GM19023 (cell line): Measurements from ENCODE around the gene ARHGEF11.

Experiments used
- ATAC-seq: cut with Tn5 transposase; IDR thresholded peaks from one replicate; pipeline ENCODE4 v1.9.1; 2021; ENCODE audit warnings: mild to moderate bottlenecking, moderate library complexity; ENCODE audit not compliant: unreplicated experiment

Gene ARHGEF11

DNA sequence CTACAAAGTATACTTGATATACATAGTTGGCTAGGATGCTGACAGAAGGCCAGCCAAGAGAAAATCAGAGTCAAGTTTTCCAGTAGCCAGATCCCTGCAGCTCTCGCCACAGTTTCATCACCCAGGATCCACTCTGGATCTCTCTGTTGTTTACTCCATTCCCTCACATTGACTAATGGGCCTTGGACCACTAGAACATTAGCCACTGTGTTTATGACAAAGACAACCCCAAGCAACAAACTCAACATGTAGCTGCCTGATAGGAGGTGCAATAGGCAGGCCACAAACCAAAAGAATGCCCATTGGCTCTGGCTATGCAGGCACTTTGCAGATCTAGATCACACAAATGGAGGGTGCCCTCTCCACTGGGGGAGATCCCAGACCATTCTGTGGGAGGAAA, 44.2 kb downstream of the ARHGEF11 start:
- no peak for ATAC-seq

DNA sequence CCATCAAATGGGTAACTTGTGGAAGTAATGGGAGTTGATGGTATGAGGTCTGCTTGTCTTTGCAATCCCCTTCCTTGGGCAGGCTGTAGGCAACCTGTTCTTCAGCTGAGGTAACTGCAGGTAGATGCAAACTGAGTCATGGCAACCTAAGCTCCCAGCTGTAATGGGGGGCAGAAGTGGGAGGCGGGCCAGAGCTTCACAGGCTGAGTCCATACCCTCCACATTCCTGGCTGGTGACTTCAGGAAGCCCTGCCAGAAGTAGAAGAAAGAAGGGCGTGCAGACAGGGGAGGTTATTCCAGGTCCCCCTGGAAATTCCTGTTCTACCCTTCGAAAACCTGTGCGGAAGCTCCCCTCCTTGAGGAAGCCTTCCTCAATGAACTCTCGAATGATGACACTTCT, 44.9 kb downstream of the ARHGEF11 start:
- no peak for ATAC-seq

DNA sequence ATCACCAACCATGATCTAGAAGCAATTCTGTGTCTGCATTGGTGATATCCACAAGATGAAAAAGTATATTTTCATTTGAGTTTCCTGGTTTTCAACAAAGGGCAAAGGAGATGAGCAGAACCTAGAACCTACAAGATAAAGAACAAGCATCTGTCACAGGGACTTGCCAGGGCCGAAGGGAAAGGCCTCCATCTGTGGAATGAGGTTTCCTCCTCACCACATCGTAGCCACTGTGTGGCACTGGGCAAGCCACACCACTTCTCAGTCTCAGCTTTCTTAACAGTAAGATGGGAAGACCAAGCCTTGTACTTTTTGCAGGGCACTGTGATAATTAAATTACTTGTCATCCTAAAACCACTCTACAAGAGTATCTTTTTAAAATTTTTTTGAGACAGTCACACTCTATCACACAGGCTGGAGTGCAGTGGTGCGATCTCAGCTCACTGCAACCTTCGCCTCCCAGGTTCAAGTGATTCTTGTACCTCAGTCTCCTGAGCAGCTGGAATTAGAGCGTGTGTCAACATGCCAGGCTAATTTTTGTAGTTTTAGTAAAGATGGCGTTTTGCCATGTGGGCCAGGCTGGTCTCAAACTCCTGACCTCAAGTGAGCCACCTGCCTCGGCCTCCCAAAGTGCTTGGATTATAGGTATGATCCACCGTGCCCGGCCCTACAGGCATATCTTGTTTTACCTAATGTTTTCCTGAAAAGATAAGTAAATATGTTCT, 45.8 kb downstream of the ARHGEF11 start:
- ATAC-seq = no peak

DNA sequence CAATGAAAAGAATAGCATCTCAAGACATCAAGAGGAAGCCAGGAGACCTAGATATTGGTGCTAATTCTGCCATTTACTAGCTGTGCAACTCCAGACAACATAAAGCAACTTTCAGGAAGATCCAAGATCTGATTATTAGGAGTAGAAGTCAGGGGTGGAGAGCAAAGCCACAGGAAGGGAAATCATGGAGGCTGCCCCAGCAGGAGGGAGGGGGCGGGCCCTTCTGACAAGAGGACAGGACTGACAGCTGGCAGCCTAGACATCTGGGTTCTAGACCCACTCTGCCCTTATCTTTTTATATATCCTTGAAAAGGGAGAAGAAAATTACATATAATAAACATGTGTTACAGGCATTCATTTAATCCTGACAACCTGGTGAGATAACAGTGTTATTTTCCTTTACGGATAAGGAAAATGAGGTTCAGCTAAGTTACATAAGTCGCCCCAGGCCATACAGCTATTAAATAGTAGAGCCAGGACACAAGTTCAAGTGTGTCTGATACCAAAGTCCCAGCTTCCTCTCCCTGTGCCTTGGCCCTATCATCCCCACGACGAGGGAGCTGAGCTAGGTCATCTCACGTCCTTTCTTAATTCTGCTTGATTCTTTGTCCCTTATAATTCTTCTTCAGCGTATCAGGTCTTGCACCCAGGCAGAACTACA, 46.6 kb downstream of the ARHGEF11 start:
- ATAC-seq = no peak

DNA sequence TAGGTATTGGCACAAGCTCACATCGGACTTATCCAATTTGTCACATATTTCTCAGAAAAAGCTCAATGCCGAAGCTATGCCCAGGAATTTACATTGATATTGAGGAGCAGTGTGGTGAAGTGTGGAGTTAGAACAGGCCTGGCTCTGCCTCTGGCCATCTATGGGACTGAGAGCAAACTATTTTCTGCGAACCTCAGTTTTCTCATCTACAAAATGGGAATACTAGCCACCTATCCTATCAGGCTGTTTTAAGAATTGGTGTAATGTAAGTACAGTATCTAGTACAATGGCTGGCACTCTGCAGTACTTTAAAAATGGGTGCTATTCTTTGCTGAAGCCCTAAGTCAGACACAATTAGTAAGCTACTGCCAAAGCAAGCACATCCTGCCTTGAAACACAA, 47.2 kb downstream of the ARHGEF11 start:
- ATAC-seq = no peak

DNA sequence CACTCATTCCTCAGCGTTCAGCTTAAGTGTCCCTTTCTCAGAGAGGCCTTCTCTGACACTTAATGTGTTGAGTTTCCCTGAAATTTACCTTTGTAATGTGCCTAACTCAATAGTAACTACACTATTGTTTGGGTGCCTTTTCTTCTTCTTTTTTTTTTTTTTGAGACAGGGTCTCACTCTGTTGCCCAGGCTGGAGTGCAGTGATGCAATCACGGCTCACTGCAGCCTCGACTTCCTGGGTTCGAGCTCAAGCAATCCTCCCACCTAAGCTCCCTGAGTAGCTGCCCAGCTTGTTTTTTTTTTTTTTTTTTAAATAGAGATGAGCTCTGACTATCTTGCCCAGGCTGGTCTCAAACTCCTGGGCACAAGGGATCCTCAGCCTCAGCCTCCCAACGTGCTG, 50.1 kb downstream of the ARHGEF11 start:
- ATAC-seq = no peak

DNA sequence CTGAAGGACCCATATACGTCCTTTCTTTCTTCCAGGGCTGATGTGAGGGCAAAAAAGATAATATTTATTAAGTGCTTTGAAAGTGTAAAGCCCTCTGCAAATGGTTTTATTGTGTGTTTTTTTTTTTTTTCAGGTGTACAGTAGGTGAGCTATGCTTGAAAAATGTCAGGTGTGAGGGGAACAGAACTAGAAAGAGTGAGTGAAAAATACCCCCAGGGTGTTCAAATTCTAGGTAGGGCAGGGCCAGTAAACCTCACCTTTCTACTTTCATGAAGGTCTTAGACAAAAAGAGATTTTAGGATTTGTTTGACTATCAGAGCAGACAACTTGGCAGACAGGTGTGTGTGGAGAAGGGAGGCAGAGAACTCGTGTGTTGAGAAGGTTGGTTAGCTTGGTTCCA, 51.3 kb downstream of the ARHGEF11 start:
- ATAC-seq = no peak

DNA sequence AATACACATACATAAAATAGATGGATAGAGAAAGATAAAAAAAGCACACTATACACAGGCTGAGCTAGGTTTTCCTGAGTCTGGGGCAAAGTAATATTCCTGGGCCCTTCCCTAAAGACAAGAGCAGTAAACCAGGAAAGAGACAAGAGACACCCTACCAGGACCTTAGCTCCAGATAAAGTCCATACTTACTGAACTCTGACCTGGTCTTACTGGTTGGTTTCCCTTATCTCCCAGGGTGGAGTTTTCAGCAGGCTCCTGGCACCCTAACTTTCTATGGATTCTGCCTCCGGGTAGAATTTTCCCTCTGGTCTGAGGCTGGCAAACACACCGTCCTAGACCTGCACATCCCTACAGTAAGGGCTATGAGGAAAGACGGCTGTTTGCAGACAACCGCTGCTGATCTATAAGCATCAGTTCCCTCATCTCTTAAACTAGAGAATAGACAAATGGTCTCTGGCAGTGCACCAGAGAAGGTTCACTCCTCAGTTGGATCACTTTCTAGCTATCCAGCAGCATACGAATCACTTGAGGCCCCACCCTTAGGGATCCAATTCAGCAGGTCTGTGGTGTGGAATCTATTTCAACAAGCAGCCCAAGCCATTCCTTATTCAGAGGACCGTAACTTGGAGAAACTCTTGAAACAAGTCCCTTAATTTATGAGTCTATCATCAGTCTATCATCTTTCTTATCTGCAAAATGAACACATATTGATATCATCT, 52.0 kb downstream of the ARHGEF11 start:
- no peak for ATAC-seq

DNA sequence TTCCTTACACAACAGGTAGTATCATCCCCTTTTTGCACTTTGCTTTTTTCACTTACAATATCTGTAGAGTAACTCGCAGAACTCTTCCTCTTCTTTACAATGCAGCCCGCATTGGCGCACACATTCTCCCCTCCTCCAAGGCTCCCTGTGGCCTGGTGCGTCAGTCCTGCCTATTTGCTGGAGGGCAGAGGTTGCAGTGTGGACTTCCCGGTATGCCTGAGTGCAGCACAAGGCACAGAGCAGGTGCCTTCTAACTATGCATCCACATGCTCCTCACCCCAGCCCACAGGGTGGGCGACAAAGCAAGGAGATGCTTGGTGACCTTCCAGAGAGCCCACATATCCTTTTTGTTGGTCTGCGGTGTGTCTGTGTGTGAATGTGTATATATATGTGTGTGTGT, 53.3 kb downstream of the ARHGEF11 start:
- ATAC-seq = no peak

DNA sequence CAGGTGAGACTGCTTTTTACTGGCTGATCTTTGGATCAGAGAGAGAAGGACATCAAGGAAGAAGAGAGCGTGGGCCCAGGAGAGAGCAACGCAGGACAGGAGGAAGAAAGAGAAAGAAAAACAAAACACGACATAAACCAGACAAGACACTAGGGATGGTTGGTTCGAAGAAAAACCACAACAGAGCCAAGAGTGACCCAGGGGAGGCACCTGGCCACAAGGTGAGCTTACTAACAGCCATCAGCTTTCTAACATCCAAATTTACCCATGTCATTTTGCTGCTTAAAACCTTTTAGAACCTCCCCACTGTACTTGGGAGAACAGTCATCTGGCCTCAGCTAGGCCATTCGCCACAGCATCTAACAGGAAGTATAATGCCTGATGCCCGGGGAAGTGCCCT, 57.8 kb downstream of the ARHGEF11 start:
- no peak for ATAC-seq

DNA sequence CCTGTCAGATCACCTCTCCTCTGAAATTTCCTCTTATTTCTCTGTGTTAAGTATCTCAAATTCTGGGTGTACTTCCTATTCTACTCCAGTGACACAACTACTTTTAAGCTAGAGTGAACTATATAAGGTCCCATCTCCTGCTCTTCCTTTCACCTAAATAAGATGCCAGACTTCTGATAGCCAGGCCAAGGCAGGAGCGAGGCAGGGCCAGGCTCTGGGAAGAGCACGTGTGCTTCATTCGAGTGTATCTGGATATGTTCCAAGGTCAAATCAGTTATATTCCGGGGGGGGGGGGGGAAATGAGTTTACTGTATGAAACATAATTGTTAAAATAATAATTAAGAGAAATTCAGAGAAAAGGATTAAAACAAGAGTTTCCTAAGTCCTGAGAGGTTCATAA, 65.0 kb downstream of the ARHGEF11 start:
- no peak for ATAC-seq

DNA sequence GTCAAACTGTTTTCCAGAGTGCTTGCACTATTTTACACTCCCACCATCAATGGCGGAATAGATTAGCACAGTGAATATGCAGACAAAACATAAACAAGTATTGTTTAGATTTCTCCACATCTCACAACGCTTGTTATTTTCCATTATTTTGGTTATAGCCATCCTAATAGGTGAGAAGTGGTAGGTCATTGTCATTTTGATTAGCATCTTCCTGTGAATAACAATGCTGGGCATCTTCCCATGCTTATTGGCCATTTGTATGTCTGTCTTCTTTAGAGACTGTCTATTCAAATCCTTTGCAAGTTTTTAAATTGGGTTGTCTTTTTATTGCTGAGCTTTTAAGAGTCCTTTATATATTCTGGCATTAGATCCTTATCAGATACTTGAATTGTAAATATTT, 70.5 kb downstream of the ARHGEF11 start:
- ATAC-seq = no peak

DNA sequence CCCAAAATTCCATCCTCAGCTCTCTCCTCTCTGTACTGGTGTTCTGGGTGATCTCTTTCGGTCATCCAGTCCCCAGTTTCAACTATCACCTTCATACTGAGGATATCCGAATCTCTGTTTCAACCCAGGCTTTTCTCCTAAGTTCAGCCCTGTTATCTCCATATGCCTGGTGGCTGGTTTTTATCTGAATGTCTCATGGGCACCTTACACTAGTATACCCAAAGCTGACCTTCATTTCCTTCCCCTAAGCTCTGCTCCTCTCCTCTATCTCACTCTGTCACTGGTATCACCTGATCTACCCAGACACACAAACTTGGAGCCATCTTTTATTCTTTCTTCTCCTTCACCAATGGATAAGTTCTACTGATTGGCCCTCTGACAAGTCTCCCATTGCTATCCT, 72.1 kb downstream of the ARHGEF11 start:
- ATAC-seq = no peak

DNA sequence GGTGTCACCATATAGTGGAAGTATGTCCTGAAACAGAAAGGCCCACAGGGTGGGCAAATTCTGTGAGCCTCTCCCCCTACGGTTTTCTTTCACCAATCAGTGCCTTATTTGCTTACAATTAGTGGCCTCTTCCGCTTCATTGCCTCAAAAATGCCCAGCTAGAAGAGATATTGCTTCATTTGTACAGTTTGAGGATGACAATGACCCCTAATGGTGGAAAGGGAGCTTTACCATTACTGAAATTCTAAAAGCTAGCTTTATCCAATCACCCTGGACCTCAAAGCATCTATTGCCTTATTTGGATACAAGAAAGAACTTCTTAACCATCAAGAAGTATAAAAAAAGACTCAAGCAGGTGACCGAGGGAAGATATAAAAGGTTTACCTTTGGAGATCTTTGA, 75.5 kb downstream of the ARHGEF11 start:
- no peak for ATAC-seq

DNA sequence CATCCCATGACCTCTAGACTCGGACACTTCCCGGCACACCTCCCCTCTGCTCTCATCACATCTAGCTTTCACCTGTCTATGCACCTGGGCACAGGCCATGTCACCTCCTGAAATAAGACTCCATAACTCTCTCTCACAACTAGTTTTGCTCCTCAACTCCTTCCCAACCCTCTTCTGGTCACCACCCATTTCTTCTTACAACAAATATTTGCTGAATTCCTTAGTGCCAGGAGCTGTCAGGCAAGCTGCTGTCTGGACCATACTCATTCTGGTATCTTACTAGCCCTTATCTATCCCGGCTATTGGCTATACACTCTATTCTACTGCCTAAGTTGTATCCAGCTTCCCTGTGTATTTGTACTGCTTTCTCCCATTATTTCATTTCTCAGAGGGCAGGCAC, 76.0 kb downstream of the ARHGEF11 start:
- no peak for ATAC-seq

DNA sequence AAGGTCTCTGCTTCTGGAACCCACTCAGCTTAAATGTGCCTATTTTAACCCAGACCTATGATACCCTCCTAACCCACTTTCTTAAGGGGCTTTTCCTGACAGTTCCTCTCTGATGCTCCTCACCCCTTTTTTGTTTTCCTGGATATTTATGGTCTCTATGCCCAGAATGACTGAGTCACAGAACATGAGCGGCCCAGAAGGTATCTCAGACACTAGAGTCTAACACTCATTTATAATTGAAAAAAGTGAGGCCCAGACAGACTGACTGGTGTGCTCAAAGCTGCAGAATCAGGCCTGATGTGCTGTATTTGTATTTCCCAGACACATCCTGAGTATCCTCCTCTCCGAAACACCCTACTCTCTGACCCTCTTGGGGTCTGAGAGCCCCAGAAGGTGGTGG, 81.1 kb downstream of the ARHGEF11 start:
- ATAC-seq = no peak

DNA sequence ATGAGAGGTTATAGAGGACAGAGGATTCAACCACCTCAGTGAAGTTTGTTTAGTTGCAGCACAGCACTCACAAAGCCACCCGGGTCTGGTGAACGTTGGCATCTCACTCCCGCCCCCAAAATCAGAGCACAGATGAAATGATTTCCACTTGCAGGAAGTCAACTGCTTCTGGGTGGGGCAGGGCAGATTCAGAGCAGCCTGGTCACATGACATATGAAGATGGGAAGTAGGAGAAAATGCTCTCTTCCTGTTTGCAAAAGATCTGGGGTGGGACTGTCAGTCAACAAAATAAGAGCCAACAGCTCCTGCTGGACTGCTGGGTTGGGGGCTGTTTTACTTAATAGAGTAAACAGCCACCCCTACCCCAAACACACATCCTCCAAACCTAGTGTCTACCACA, 81.9 kb downstream of the ARHGEF11 start:
- no peak for ATAC-seq

DNA sequence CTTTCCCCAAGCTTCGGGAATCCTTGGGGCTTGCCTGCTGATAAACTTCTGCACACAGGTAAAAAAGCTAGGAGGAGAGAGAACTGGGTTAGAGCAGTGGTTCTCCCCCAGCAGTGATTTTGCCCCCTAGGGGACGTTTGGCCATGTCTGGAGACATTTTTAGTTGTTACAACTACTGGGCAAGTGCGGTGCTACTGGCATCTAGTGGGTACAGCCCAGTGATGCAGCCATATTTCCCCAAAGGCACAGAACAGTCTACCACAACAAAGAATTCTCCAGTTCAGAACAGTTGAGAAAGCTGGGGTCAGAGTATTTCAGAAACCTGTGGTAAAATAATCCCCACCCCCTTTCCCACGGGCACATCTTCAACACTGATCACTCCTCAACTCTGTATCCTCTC, 83.8 kb downstream of the ARHGEF11 start:
- no peak for ATAC-seq

DNA sequence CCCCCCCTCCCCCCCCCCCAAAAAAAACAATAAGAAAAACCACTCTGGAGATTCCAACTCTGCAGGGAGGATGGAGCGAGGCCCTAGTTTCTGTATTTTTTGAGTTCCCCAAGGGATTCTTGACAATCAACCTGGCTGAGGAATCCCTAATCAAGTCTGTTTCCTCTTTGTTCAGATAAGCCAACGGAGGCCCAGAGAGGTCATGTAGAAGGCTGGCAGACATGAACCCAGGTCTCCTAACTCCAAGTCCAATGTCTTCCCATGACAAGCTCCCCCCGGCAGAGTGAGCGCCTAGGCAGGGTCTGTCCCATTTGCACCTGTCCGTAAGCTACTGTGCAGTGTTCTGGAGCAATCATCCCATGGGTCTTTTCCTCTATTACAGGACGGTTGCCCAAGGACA, 85.6 kb downstream of the ARHGEF11 start:
- no peak for ATAC-seq

DNA sequence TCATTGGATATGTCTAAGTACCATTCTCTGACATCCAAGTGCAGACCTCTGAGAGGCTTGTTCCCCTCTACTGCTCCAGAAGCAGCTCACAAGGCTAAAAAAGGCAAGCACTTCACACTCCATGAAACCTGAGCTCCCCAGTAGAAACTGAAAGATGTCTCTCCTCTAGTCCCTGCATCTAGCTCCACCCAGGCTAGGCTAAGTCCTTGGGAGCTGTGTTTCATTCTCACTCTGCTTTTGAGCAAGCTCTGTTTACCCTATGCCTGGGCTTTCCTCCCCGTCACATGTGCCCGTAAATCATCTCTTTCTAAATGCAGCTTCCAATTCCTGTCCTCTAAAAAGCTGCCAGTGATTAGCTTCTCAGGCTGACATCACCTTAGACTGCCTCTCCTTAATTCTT, 86.1 kb downstream of the ARHGEF11 start:
- ATAC-seq = no peak

DNA sequence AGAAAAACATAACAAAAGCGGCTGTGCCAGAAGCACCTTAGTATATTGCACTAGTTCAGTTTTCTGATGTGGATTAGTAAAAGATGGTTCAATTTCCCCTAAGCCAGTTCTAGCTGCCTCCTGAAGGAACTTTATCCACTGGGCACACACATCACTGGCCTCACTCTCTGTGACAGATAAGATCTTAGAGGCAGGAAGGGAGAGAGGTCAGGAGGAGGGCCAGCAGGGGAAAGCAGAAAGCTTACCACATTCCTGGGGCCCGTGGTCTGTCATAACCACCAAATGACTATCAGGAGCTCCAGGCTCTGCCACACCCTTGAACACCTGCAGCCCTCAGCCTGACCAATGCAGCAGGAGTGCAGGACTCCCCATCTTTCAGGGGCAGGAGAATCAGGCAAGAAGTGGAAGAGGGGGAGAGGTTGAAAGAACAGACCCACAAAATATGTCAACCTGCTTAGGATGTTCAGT, 87.3 kb downstream of the ARHGEF11 start:
- ATAC-seq = no peak

DNA sequence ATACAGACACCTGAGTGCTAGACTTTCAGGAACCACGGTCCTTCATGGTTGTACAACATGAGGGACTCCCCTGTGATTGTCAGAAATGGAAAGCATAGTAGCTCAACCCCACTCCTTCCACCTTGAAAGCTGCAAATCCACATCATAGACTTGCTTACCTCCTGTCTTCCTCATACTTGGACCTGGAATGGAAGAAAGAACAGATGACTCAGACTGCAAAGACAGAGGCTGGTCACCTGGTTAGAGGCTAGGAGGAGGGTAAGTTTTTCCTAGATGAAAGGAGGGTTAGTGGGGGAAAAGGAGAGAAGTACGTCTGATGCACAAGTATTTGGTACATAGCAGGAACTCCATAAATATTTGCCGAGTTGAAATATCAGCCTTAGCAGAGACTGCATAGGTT, 87.9 kb downstream of the ARHGEF11 start:
- ATAC-seq = no peak
